Liver (tissue), 9 donors: Measurements from ENCODE around the gene RO60. TPM values are rescaled to one million over a fixed set of nuclear protein-coding genes. Genes with fewer than 3 reads are reported as not detected.

ENCODE experiments used
- DNase-seq: peaks from one replicate; pipeline ENCODE4 v3.0.0-alpha.2; 2017; ENCODE audit warnings: low spot score
- H3K27ac ChIP-seq, 2 donors: one replicate each; pipeline ENCODE4 v1.7.0; 2013; ENCODE audit warnings: inconsistent platforms in 2 of 2, low read length in 2 of 2, control low read depth in 1 of 2, low read depth in 1 of 2, mild to moderate bottlenecking in 1 of 2
- H3K27me3 ChIP-seq, 4 donors: one replicate each; pipeline versions ENCODE4 v1.6.1 to v1.7.0; 2013; ENCODE audit warnings: low read length in 3 of 4, inconsistent platforms in 1 of 4, mild to moderate bottlenecking in 1 of 4, moderate library complexity in 1 of 4; ENCODE audit not compliant: control insufficient read depth in 4 of 4, insufficient read depth in 4 of 4
- H3K36me3 ChIP-seq, 4 donors: one replicate each; pipeline versions ENCODE4 v1.6.1 to v1.7.0; 2013; ENCODE audit warnings: low read length in 3 of 4, mild to moderate bottlenecking in 3 of 4, low read depth in 1 of 4, moderate library complexity in 1 of 4; ENCODE audit not compliant: control insufficient read depth in 4 of 4, insufficient read depth in 3 of 4
- H3K4me1 ChIP-seq, 4 donors: one replicate each; pipeline versions ENCODE4 v1.6.1 to v1.7.0; 2013; ENCODE audit warnings: low read length in 3 of 4, mild to moderate bottlenecking in 3 of 4, moderate library complexity in 1 of 4; ENCODE audit not compliant: control insufficient read depth in 4 of 4, insufficient read depth in 4 of 4
- H3K4me3 ChIP-seq, 3 donors: one replicate each; pipeline versions ENCODE4 v1.6.1 to v1.7.0; 2013; ENCODE audit warnings: low read length in 3 of 3, control low read depth in 1 of 3, low read depth in 1 of 3, mild to moderate bottlenecking in 1 of 3
- H3K9ac ChIP-seq, 2 donors: one replicate each; pipeline ENCODE4 v1.7.0; 2013; ENCODE audit warnings: low read length in 2 of 2, mild to moderate bottlenecking in 2 of 2, moderate library complexity in 2 of 2, control low read depth in 1 of 2, low read depth in 1 of 2
- H3K9me3 ChIP-seq, 4 donors: one replicate each; pipeline versions ENCODE4 v1.6.1 to v1.7.0; 2013; ENCODE audit warnings: low read length in 3 of 4; ENCODE audit not compliant: control insufficient read depth in 4 of 4
- ATF3 ChIP-seq: IDR thresholded peaks from 2 replicates; pipeline ENCODE4 v1.6.1; 2016; ENCODE audit warnings: antibody characterized with exemption
- EGR1 ChIP-seq, 2 donors: IDR thresholded peaks; 2 replicates each; pipeline ENCODE4 v1.6.1; 2016 to 2018; ENCODE audit warnings: antibody characterized with exemption in 2 of 2, low read depth in 2 of 2
- FOXA1 ChIP-seq: IDR thresholded peaks from 2 replicates; pipeline ENCODE4 v1.6.1; 2016; ENCODE audit warnings: antibody characterized with exemption
- FOXA2 ChIP-seq: IDR thresholded peaks from 2 replicates; pipeline ENCODE4 v1.6.1; 2016; ENCODE audit warnings: antibody characterized with exemption
- GABPA ChIP-seq, 2 donors: IDR thresholded peaks in 1 of 2; conservative IDR thresholded peaks in 1 of 2; 2 replicates each; pipeline ENCODE4 v1.6.1; 2016; ENCODE audit warnings: antibody characterized with exemption in 2 of 2, mild to moderate bottlenecking in 1 of 2, moderate library complexity in 1 of 2
- HNF4A ChIP-seq, 2 donors: conservative IDR thresholded peaks; 2 replicates each; pipeline ENCODE4 v1.6.1; 2016; ENCODE audit warnings: antibody characterized with exemption in 2 of 2, mild to moderate bottlenecking in 2 of 2
- HNF4G ChIP-seq: IDR thresholded peaks from 2 replicates; pipeline ENCODE4 v1.6.1; 2016; ENCODE audit warnings: antibody characterized with exemption
- JUND ChIP-seq, 2 donors: IDR thresholded peaks; 2 replicates each; pipeline ENCODE4 v1.6.1; 2016; ENCODE audit warnings: antibody characterized with exemption in 2 of 2
- NR2F2 ChIP-seq: IDR thresholded peaks from 2 replicates; pipeline ENCODE4 v1.6.1; 2016; ENCODE audit warnings: antibody characterized with exemption
- RAD21 ChIP-seq, 2 donors: IDR thresholded peaks; 2 replicates each; pipeline ENCODE4 v1.6.1; 2016; ENCODE audit warnings: antibody characterized with exemption in 2 of 2, mild to moderate bottlenecking in 2 of 2
- REST ChIP-seq: IDR thresholded peaks from 2 replicates; pipeline ENCODE4 v1.6.1; 2016; ENCODE audit warnings: antibody characterized with exemption, mild to moderate bottlenecking
- RXRA ChIP-seq, 2 donors: IDR thresholded peaks; 2 replicates each; pipeline ENCODE4 v1.6.1; 2017 to 2018; ENCODE audit warnings: antibody characterized with exemption in 2 of 2, mild to moderate bottlenecking in 1 of 2
- SP1 ChIP-seq: IDR thresholded peaks from 2 replicates; pipeline ENCODE4 v1.6.1; 2018; ENCODE audit warnings: antibody characterized with exemption, mild to moderate bottlenecking
- TAF1 ChIP-seq: conservative IDR thresholded peaks from 2 replicates; pipeline ENCODE4 v1.6.1; 2016; ENCODE audit warnings: antibody characterized with exemption, mild to moderate bottlenecking
- YY1 ChIP-seq: IDR thresholded peaks from 2 replicates; pipeline ENCODE4 v1.6.1; 2016; ENCODE audit warnings: antibody characterized with exemption, mild to moderate bottlenecking
- ZBTB33 ChIP-seq: IDR thresholded peaks from 2 replicates; pipeline ENCODE4 v1.6.1; 2016; ENCODE audit warnings: antibody characterized with exemption
- WGBS: extraction: QIAGEN DNeasy Blood & Tissue Kit; methylation state at CpG from one replicate; pipeline ENCODE4 v1.1.7; 2013; 5-methylcytosine and 5-hydroxymethylcytosine counted together
- polyA plus RNA-seq, 2 donors: library from polyadenylated mRNA; stranded (reverse) in 1 of 2; unstranded in 1 of 2; fragments of 200-250 nt in 1 of 2; fragments of >200 nt in 1 of 2; fragmentation: Nextera tagmentation in 1 of 2; extraction: Ambion mirVana in 1 of 2; gene quantifications; one replicate each; pipeline versions ENCODE4 v1.2.1 to v1.2.3, GENCODE V29; 2013 to 2015
- total RNA-seq, 2 donors: library from RNA; depleted of rRNA; stranded (reverse); fragments of >200 nt; gene quantifications; one replicate each; pipeline ENCODE4 v1.2.3, GENCODE V29; 2014
- TF ChIP-seq, protein P1 (sequence below): IDR thresholded peaks from 2 replicates; pipeline ENCODE4 v1.6.1; 2016; ENCODE audit warnings: antibody characterized with exemption
- TF ChIP-seq, protein P2 (sequence below): fragments of 150-350 bp; IDR thresholded peaks from 2 replicates; pipeline ENCODE4 v1.5.1; 2017; ENCODE audit warnings: improper control_type of control experiment, low read depth, low read length; ENCODE audit not compliant: missing input control
- donor health status: healthy.
- donor health status: healthy.
- donor health status: healthy.
- donor health status: healthy.
- donor health status: healthy.

The RO60 gene
- total and polyA plus RNA-seq, 4 donors, result 5.9 to 121 (median 34.9) TPM

DNA sequence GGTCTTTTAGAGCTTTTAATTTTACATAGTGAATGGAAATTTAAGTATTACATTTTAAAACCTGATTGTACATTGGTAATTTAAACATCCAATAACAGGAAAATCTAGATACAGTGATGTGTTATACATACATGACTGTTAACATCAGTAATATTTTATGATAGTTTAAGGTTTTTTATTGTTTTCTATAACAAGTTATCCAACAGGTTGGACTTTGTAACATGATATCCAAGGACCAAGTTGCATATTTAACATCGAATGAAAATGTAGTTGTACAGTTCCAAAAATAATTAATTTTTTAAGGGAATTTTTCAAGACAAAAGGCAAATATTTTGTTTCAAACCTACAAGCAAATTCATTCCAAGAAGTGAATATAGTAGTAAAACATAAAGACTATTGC lies 31.5 kb downstream of the RO60 start:
- H3K27ac ChIP-seq, result no peak overlapping the region
- no peak overlapping the region for H3K9ac ChIP-seq
- no peak for TF ChIP-seq HNF4A (conservative IDR thresholded peaks at IDR 0.05)
- no peak for TF ChIP-seq RAD21 (IDR thresholded peaks at IDR 0.05)
- no peak for TF ChIP-seq NR2F2
- TF ChIP-seq REST, result no peak
- no peak for TF ChIP-seq HNF4G
- TF ChIP-seq, protein P1, sequence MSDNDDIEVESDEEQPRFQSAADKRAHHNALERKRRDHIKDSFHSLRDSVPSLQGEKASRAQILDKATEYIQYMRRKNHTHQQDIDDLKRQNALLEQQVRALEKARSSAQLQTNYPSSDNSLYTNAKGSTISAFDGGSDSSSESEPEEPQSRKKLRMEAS, result no peak
- TF ChIP-seq ATF3, result no peak
- TF ChIP-seq FOXA2, result no peak
- TF ChIP-seq SP1, result no peak
- no peak for TF ChIP-seq EGR1 (IDR thresholded peaks at IDR 0.05; ENCODE audit: low read depth in 2 of 2)
- H3K4me3 ChIP-seq, result no peak overlapping the region
- no peak for DNase-seq
- WGBS, result 59% methylated on average over 1 of the region's 1 CpG
- no peaks in the 10 kb centered on the region for H3K4me1 ChIP-seq
- no peaks in the 10 kb centered on the region for H3K9me3 ChIP-seq
- H3K36me3 ChIP-seq, result peaks cover 2 to 16% (median 12%) of the 10 kb centered on the region in 4 donors
- H3K27me3 ChIP-seq, result no peaks in the 10 kb centered on the region

DNA sequence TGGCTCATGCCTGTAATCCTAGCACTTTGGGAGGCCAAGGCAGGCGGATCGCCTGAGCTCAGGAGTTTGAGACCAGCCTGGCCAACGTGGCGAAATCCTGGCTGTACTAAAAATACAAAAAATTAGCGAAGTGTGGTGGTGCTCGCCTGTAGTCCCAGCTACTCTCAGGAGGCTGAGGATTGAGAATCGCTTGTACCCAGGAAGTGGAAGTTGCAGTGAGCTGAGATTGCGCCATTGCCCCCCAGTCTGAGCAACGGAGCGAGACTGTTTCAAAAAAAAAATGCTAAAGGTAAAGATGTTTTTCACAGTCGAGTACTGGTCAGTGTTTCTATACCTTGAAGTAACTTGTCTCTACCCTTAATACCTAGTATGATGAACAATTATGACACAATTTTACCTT lies 34.7 kb downstream of the RO60 start:
- H3K9me3 ChIP-seq, result no peaks in the 10 kb centered on the region
- H3K27me3 ChIP-seq, result no peaks in the 10 kb centered on the region
- peaks cover 7 to 32% (median 22%) of the 10 kb centered on the region in 4 donors for H3K36me3 ChIP-seq
- no peak for TF ChIP-seq EGR1 (IDR thresholded peaks at IDR 0.05; ENCODE audit: low read depth in 2 of 2)
- no peak for TF ChIP-seq ZBTB33
- TF ChIP-seq RAD21 (IDR thresholded peaks at IDR 0.05), result no peak
- no peak for TF ChIP-seq NR2F2
- TF ChIP-seq TAF1, result no peak
- TF ChIP-seq HNF4G, result no peak
- no peak for TF ChIP-seq JUND (IDR thresholded peaks at IDR 0.05)
- no peak for TF ChIP-seq SP1
- TF ChIP-seq ATF3, result no peak
- TF ChIP-seq, protein P2, sequence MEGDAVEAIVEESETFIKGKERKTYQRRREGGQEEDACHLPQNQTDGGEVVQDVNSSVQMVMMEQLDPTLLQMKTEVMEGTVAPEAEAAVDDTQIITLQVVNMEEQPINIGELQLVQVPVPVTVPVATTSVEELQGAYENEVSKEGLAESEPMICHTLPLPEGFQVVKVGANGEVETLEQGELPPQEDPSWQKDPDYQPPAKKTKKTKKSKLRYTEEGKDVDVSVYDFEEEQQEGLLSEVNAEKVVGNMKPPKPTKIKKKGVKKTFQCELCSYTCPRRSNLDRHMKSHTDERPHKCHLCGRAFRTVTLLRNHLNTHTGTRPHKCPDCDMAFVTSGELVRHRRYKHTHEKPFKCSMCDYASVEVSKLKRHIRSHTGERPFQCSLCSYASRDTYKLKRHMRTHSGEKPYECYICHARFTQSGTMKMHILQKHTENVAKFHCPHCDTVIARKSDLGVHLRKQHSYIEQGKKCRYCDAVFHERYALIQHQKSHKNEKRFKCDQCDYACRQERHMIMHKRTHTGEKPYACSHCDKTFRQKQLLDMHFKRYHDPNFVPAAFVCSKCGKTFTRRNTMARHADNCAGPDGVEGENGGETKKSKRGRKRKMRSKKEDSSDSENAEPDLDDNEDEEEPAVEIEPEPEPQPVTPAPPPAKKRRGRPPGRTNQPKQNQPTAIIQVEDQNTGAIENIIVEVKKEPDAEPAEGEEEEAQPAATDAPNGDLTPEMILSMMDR, result no peak
- no peak for TF ChIP-seq FOXA2
- TF ChIP-seq, protein P1, result no peak
- no peak for TF ChIP-seq GABPA (IDR thresholded peaks at IDR 0.05 in 1 of 2, conservative IDR thresholded peaks at IDR 0.05 in 1 of 2)
- no peak for TF ChIP-seq RXRA (IDR thresholded peaks at IDR 0.05)
- TF ChIP-seq FOXA1, result no peak
- no peak for TF ChIP-seq REST
- no peak for TF ChIP-seq YY1
- no peak overlapping the region for H3K4me3 ChIP-seq
- 95% methylated on average over 11 of the region's 11 CpGs for WGBS
- no peak for DNase-seq
- no peaks in the 10 kb centered on the region for H3K4me1 ChIP-seq
- no peak overlapping the region for H3K27ac ChIP-seq
- no peak overlapping the region for H3K9ac ChIP-seq
